Adipocyte (in vitro differentiated cells): ENCODE measurements around the gene SNX11.
"Not testable (repeated sequence)": the region's sequence is repeated elsewhere in the genome, so short reads cannot be mapped to it uniquely, and the experiment has no call there.

Experiments used
- DNase-seq: peaks from one replicate; pipeline ENCODE4 v3.0.0-alpha.2; 2015; ENCODE audit warnings: low read depth
- H3K27me3 ChIP-seq: replicated peaks from 2 replicates; pipeline ENCODE4 v1.7.0; 2013; ENCODE audit warnings: mild to moderate bottlenecking, low read length, moderate library complexity; ENCODE audit not compliant: control insufficient read depth, insufficient read depth
- H3K36me3 ChIP-seq: 2 replicates; pipeline ENCODE4 v1.7.0; 2013; ENCODE audit warnings: low read length, mild to moderate bottlenecking, moderate library complexity; ENCODE audit not compliant: control insufficient read depth, insufficient read depth, severe bottlenecking
- H3K4me1 ChIP-seq: 2 replicates; pipeline ENCODE4 v1.7.0; 2013; ENCODE audit warnings: mild to moderate bottlenecking, low read length, moderate library complexity; ENCODE audit not compliant: control insufficient read depth, insufficient read depth
- H3K4me3 ChIP-seq: 2 replicates; pipeline ENCODE4 v1.7.0; 2013; ENCODE audit warnings: mild to moderate bottlenecking, low read length, moderate library complexity
- H3K9ac ChIP-seq: 2 replicates; pipeline ENCODE4 v1.7.0; 2013; ENCODE audit warnings: mild to moderate bottlenecking, low read length, moderate library complexity
- H3K9me3 ChIP-seq: 2 replicates; pipeline ENCODE4 v1.7.0; 2013; ENCODE audit warnings: mild to moderate bottlenecking, low read length, moderate library complexity; ENCODE audit not compliant: control insufficient read depth

SNX11 gene, protein sequence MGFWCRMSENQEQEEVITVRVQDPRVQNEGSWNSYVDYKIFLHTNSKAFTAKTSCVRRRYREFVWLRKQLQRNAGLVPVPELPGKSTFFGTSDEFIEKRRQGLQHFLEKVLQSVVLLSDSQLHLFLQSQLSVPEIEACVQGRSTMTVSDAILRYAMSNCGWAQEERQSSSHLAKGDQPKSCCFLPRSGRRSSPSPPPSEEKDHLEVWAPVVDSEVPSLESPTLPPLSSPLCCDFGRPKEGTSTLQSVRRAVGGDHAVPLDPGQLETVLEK

DNA sequence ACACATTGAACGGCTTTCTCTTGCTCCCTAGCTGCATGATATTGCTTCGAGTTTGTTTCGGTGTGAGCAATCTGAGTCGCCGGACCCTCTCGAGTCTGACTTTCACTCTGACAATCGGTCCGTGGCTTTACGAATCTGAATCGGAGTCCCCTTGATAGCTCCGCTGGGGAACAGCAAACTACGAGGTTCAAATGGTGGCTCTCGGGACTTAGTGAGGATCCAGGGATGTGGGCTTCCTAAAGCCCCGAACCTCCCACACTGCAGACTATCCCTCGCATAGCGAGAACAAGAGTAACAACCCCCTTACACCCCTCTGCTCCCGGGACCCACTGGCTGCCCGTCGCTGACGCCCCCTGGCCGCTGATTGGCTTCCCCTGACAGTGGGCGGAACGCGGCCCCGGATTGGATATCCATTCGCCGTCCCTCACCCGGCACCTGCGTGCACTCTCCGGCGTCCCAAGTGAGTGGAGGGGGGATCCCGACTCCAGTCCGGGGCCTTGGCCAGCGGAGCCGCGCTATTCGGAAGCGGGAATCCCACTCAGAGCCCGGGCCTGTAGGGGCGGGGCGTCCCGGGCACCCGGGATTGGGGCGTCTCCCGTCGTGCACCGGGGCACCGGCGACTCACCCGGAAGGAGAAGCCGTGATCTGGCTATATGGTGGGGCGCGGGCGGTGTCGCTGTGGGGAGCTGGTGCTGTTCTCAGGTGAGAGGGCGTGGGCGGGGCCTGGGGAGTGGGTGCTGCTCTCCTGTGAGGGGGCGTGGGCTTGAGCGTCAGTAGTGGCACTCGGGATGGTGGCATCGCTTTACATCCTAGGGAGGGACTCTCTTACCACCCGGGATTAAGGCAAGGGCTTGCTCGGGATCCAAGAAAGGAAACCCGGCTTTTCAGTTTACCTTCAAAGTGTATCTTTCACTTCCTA lies at the start of gene SNX11:
Gene SNX11, plus strand, starts transcription at position 630 of the 919 bp plus-strand sequence. CDS start 4,278 bp downstream, outside the sequence.
- no peaks in the 10 kb centered on the region for H3K9me3 ChIP-seq
- peak within 1 kb of the TSS; percentile 99 for H3K4me3 ChIP-seq
- no peaks in the 10 kb centered on the region for H3K27me3 ChIP-seq
- H3K36me3 ChIP-seq, result no peaks in the 10 kb centered on the region
- DNase-seq, result peak; percentile 96
- peak within 1 kb of the TSS; percentile 94 for H3K9ac ChIP-seq
- peaks cover 8% of the 10 kb centered on the region for H3K4me1 ChIP-seq

DNA sequence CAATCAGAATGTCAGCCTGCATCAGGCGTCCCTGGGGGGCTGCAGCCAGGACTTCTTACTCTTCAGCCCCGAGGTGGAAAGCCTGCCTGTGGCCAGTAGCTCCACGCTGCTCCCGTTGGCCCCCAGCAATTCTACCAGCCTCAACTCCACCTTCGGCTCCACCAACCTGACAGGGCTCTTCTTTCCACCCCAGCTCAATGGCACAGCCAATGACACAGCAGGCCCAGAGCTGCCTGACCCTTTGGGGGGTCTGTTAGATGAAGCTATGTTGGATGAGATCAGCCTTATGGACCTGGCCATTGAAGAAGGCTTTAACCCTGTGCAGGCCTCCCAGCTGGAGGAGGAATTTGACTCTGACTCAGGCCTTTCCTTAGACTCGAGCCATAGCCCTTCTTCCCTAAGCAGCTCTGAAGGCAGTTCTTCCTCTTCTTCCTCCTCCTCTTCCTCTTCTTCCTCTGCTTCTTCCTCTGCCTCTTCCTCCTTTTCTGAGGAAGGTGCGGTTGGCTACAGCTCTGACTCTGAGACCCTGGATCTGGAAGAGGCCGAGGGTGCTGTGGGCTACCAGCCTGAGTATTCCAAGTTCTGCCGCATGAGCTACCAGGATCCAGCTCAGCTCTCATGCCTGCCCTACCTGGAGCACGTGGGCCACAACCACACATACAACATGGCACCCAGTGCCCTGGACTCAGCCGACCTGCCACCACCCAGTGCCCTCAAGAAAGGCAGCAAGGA lies 49.0 kb upstream of the SNX11 start:
- peaks cover 72% of the 10 kb centered on the region for H3K36me3 ChIP-seq
- no peaks in the 10 kb centered on the region for H3K9me3 ChIP-seq
- H3K4me3 ChIP-seq, result no peak overlapping the region
- no peaks in the 10 kb centered on the region for H3K27me3 ChIP-seq
- DNase-seq, result no peak
- H3K9ac ChIP-seq, result no peak overlapping the region
- H3K4me1 ChIP-seq, result peaks cover 44% of the 10 kb centered on the region

DNA sequence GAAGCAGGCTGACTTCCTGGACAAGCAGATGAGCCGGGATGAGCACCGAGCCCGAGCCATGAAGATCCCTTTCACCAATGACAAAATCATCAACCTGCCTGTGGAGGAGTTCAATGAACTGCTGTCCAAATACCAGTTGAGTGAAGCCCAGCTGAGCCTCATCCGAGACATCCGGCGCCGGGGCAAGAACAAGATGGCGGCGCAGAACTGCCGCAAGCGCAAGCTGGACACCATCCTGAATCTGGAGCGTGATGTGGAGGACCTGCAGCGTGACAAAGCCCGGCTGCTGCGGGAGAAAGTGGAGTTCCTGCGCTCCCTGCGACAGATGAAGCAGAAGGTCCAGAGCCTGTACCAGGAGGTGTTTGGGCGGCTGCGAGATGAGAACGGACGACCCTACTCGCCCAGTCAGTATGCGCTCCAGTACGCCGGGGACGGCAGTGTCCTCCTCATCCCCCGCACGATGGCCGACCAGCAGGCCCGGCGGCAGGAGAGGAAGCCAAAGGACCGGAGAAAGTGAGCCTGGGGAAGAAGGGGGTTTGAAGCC lies 48.4 kb upstream of the SNX11 start:
- H3K9me3 ChIP-seq, result no peaks in the 10 kb centered on the region
- peak overlapping the region; percentile 69 for H3K9ac ChIP-seq
- H3K4me3 ChIP-seq, result no peak overlapping the region
- no peaks in the 10 kb centered on the region for H3K27me3 ChIP-seq
- no peak for DNase-seq
- H3K36me3 ChIP-seq, result peaks cover 74% of the 10 kb centered on the region
- peaks cover 43% of the 10 kb centered on the region for H3K4me1 ChIP-seq

DNA sequence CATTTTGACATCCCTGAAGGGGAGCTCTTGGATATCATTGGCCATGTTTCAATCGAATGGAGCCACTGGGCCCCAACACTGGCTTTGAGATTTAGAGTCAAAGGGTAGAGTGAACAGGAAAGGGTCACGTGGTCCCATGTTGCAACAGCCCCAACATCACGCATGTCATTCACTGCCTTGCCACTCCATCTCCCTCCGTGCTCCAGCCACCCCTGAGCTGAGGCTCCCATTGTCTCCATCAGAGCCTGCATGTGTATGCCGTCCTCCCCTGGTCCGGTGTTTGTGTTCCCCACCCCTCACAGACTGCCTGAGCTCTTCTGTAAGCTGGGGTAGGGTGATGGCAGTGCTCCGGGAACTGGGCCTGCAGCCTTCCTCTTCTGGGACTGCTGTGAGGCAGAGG lies 47.3 kb upstream of the SNX11 start:
- Histone ChIP-seq H3K4me3 (peak overlapping the region; percentile 14), H3K4me1 (peaks cover 50% of the 10 kb centered on the region), H3K36me3 (peaks cover 84% of the 10 kb centered on the region)

DNA sequence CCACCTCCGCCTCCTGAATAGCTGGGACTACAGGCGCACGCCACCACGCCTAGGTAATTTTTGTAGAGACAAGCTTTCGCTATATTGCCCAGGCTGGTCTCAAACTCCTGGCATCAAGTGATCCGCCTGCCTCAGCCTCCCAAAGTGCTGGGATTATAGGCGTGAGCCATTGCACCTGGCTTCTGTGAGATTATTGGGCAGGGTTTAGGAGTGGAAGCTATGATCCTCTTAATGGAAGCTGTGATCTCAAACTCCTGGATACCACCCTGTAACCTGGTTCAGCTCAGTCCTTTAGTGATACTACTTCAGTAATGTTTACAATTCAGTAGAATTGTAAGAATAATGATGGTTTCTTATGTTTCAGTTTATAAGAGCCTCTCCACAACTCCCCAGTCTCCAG lies 45.3 kb upstream of the SNX11 start:
- Histone ChIP-seq H3K4me1 (peaks cover 56% of the 10 kb centered on the region), H3K9me3 (no peaks in the 10 kb centered on the region), H3K36me3 (peaks cover 78% of the 10 kb centered on the region), H3K9ac (no peak overlapping the region), H3K4me3 (no peak overlapping the region), H3K27me3 (no peaks in the 10 kb centered on the region)
- no peak for DNase-seq

More for the DNA sequence above, 47.3 kb upstream of the SNX11 start:
- no peaks in the 10 kb centered on the region for H3K27me3 ChIP-seq
- H3K9me3 ChIP-seq, result no peaks in the 10 kb centered on the region
- DNase-seq, result no peak
- H3K9ac ChIP-seq, result peak overlapping the region; percentile 42

DNA sequence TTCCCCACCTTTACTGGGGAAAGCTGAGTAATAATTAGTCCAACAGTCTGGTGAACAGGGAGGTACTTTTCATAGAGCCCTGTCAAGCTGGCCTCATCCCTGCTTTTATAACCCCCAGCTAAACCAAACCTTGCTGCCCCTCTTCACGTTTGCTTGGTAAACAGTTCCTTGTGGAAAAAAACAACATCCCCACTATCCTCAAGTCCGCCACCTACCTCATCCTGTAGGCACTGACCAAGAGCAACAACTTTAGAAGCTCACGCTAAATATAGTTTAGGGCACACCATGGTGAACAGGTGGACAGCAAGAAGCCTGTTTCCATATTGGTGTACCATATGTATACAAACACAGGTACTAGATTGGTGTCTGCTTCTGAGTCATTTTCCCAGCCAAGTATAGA lies 42.9 kb upstream of the SNX11 start:
- peaks cover 58% of the 10 kb centered on the region for H3K36me3 ChIP-seq
- no peak for DNase-seq
- H3K9ac ChIP-seq, result peak overlapping the region; percentile 55
- H3K4me3 ChIP-seq, result no peak overlapping the region
- H3K4me1 ChIP-seq, result peaks cover 71% of the 10 kb centered on the region
- H3K27me3 ChIP-seq, result no peaks in the 10 kb centered on the region
- no peaks in the 10 kb centered on the region for H3K9me3 ChIP-seq

DNA sequence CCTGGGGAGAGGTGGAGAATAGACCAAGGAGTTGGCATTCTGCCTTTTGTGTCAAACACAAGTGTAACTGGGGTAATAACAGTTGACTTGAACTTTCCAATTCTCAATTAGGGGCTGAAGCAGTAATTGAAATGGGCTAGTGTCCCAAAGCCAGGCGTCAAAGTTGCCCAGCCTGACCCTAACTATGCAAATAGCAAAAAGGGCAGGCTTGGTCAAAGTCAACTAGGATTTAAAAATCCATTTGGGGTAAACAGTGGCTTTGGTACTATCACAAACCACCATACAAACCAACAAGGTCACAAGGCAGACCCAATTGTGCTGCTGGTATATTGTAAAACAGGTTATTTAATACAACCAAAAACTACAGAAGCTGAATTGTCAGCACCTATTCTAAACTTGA lies 41.4 kb upstream of the SNX11 start:
- Histone ChIP-seq H3K27me3 (no peaks in the 10 kb centered on the region), H3K9ac (no peak overlapping the region), H3K9me3 (no peaks in the 10 kb centered on the region), H3K36me3 (peaks cover 48% of the 10 kb centered on the region), H3K4me1 (peaks cover 76% of the 10 kb centered on the region), H3K4me3 (no peak overlapping the region)
- DNase-seq, result no peak

DNA sequence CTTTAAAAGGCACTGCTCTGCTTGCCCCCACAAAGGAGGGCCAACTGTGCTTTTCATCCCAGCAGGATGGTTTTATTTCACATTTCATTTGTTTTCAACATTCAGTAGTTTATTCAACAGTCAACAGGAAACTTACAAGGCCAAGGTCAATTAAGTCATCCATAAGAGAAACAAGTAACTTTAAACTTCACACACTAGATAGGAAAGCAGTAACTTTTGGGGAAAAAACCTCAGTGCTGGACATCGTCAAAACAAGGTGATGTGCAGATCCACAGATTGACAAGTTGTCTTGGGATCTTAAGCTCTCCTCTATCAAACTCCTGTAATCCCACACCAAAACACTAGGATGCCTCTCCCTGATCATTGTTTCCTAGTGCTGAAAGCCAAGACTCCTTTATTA lies 40.9 kb upstream of the SNX11 start:
- peak overlapping the region; percentile 6 for H3K9ac ChIP-seq
- H3K4me1 ChIP-seq, result peaks cover 80% of the 10 kb centered on the region
- no peak for DNase-seq
- H3K27me3 ChIP-seq, result no peaks in the 10 kb centered on the region
- no peaks in the 10 kb centered on the region for H3K9me3 ChIP-seq
- H3K4me3 ChIP-seq, result no peak overlapping the region
- H3K36me3 ChIP-seq, result peaks cover 46% of the 10 kb centered on the region

DNA sequence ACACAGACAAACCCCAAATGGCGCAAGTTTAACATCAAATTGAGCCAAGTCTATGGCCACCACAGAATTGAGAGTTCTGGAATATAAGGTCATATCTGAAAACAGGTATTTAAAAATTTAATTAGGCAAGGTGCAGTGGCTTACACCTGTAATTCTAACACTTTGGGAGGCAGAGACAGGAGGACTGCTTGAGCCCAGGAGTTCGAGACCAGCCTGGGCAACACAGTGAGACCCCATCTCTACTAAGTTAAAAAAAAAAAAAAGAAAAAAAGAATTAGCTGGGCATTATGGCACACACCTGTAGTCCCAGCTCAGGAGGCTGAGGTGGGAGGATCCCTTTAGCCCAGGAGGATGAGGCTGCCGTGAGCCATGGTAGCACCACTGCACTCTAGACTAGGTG lies 40.3 kb upstream of the SNX11 start:
- Histone ChIP-seq H3K9ac (no peak overlapping the region), H3K27me3 (no peaks in the 10 kb centered on the region), H3K36me3 (peaks cover 40% of the 10 kb centered on the region), H3K4me3 (no peak overlapping the region), H3K4me1 (peaks cover 86% of the 10 kb centered on the region), H3K9me3 (no peaks in the 10 kb centered on the region)
- DNase-seq, result no peak

DNA sequence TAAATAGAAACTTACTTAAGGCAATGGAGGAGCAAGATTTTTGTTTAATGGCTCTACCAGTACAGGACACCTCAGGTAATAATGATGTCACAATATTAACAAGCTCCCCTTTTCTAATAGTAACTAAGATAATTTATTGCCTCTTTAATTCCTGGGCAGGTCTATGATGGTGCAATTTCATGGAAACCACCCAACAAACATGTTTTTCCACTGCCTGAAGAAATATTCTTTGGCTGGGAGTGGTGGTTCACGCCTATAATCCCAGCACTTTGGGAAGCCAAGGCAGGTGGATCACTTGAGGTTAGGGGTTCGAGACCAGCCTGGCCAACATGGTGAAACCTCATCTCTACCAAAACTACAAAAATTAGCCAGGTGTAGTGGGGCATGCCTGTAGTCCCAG lies 39.8 kb upstream of the SNX11 start:
- peak; percentile 35 for DNase-seq
- H3K36me3 ChIP-seq, result peaks cover 35% of the 10 kb centered on the region
- H3K4me3 ChIP-seq, H3K9ac ChIP-seq, H3K9me3 ChIP-seq, H3K27me3 ChIP-seq: not testable (repeated sequence)
- H3K4me1 ChIP-seq, result peaks cover 88% of the 10 kb centered on the region
